ENCODE data around the gene SFXN5. TPM values are rescaled to one million over a fixed set of nuclear protein-coding genes. Genes with fewer than 3 reads are reported as not detected.

SFXN5 gene
- total RNA-seq, 1 experiment from 2014 or later: 25.9 TPM

- Mint-ChIP-seq H3K27ac (no peak overlapping the region), H3K27me3 (ENCODE audit: low read depth) (no peaks in the 10 kb centered on the region), H3K36me3 (no peaks in the 10 kb centered on the region), H3K4me1 (peaks cover 46% of the 10 kb centered on the region), H3K4me3 (no peak overlapping the region), H3K9me3 (no peaks in the 10 kb centered on the region)
- no peak for DNase-seq (ENCODE audit: low spot score)
- ATAC-seq: no peak
- TF ChIP-seq USF1 (CRISPR knock-in tag; IDR thresholded peaks at IDR 0.05) (no peak), ATF3 (CRISPR knock-in tag; conservative IDR thresholded peaks at IDR 0.05) (no peak), IRF2 (CRISPR knock-in tag; IDR thresholded peaks at IDR 0.05; ENCODE audit: borderline replicate concordance, low read depth) (no peak), ZNF138 (CRISPR knock-in tag; conservative IDR thresholded peaks at IDR 0.05) (no peak), ZNF121 (CRISPR knock-in tag; IDR thresholded peaks at IDR 0.05) (no peak), MYBL2 (CRISPR knock-in tag; IDR thresholded peaks at IDR 0.05) (no peak), FOXJ3 (CRISPR knock-in tag; IDR thresholded peaks at IDR 0.05; ENCODE audit: borderline replicate concordance) (no peak), ZNF671 (CRISPR knock-in tag; IDR thresholded peaks at IDR 0.05) (no peak), ATF1 (CRISPR knock-in tag; IDR thresholded peaks at IDR 0.05) (no peak), E2F4 (CRISPR knock-in tag; IDR thresholded peaks at IDR 0.05; ENCODE audit: borderline replicate concordance, low read depth) (no peak), NFATC4 (CRISPR knock-in tag; IDR thresholded peaks at IDR 0.05) (no peak), AFF4 (CRISPR knock-in tag; IDR thresholded peaks at IDR 0.05; ENCODE audit: borderline replicate concordance) (no peak), NFE2L1 (CRISPR knock-in tag; IDR thresholded peaks at IDR 0.05) (no peak), JAZF1 (CRISPR knock-in tag; IDR thresholded peaks at IDR 0.05) (no peak), ZNF263 (CRISPR knock-in tag; IDR thresholded peaks at IDR 0.05; ENCODE audit: low read depth) (no peak), ZBTB43 (CRISPR knock-in tag; IDR thresholded peaks at IDR 0.05) (no peak)
- CTCF ChIA-PET: interaction anchor here (1.0 to 6.9 kb wide), 13 partner anchors 9 to 283 kb away, joined by 3 to 175 read pairs (median 17); partner anchors contain the start of gene EMX1
- POLR2A ChIA-PET: interaction anchor here (1.4 kb wide), 2 partner anchors 21 to 48 kb away, joined by 3 to 5 read pairs; no protein-coding TSS in a partner anchor
These were observed 99.0 kb downstream of the SFXN5 start for GRCh38 chr2:72972352-72973136.

GRCh38 chr2:72971036-72971435 is 100.5 kb downstream of the SFXN5 start:
- Mint-ChIP-seq H3K4me3 (no peak overlapping the region), H3K36me3 (no peaks in the 10 kb centered on the region), H3K27ac (no peak overlapping the region), H3K9me3 (no peaks in the 10 kb centered on the region), H3K27me3 (ENCODE audit: low read depth) (no peaks in the 10 kb centered on the region), H3K4me1 (peaks cover 38% of the 10 kb centered on the region)
- ChIA-PET POLR2A (no interaction called here), CTCF (interaction anchor here (1.3 to 3.6 kb wide), 3 partner anchors 78 to 110 kb away, joined by 3 to 32 read pairs (median 17); partner anchors contain the start of gene SPR)
- DNase-seq (ENCODE audit: low spot score) (no peak), ATAC-seq (no peak)
- no peak for TF ChIP-seq ZNF232 (CRISPR knock-in tag; IDR thresholded peaks at IDR 0.05)
- no peak for TF ChIP-seq OVOL2 (CRISPR knock-in tag; IDR thresholded peaks at IDR 0.05; ENCODE audit: borderline replicate concordance)
- no peak for TF ChIP-seq ZNF425 (CRISPR knock-in tag; conservative IDR thresholded peaks at IDR 0.05)
- no peak for TF ChIP-seq HMGA2 (CRISPR knock-in tag; IDR thresholded peaks at IDR 0.05)
- no peak for TF ChIP-seq RELA (CRISPR knock-in tag; IDR thresholded peaks at IDR 0.05; ENCODE audit: borderline replicate concordance)
- no peak for TF ChIP-seq ZNF416 (CRISPR knock-in tag; IDR thresholded peaks at IDR 0.05)
- no peak for TF ChIP-seq ZNF263 (CRISPR knock-in tag; IDR thresholded peaks at IDR 0.05; ENCODE audit: low read depth)
- TF ChIP-seq E2F4 (CRISPR knock-in tag; IDR thresholded peaks at IDR 0.05; ENCODE audit: borderline replicate concordance, low read depth): no peak
- TF ChIP-seq SMAD4 (CRISPR knock-in tag; IDR thresholded peaks at IDR 0.05): no peak
